ENCODE measurements around the gene SAV1. TPM values are rescaled to one million over a fixed set of nuclear protein-coding genes. Genes with fewer than 3 reads are reported as not detected.

SAV1 gene
- total and polyA plus RNA-seq, 2 of the 13 experiments (the other 11 are each of a cell fraction or from before 2014, with no cell fraction given), result 7.3 to 8.2 TPM

DNA sequence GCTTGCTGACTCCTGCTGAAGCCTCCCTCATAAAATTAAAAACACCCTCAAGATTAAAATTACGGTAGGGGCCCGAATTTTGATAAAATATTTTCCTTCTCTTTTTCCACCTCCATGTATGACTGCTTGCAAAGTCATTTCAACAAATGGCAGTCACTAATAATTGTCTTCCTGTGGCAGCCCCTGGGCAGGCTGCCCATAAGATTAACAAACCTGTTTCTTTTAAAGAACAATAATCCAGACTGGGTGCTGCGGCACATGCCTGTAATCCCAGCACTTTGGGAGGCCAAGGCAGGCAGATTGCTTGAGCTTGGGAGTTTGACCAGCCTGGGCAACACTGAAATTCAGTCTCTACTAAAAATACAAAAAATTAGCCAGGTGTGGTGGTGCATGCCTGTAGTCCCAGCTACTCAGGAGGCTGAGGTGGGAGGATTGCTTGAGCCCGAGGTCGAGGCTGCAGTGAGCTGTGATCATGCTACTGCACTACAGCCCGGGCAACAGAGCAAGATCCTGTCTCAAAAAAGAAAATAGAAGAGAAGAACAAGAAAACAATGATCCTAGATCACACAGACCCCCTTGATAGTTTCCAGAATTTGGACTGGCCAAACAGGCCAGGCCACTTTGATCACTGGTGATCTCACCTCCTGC lies 8.7 kb downstream of the SAV1 start (continued):
- TF ChIP-seq, protein P1, sequence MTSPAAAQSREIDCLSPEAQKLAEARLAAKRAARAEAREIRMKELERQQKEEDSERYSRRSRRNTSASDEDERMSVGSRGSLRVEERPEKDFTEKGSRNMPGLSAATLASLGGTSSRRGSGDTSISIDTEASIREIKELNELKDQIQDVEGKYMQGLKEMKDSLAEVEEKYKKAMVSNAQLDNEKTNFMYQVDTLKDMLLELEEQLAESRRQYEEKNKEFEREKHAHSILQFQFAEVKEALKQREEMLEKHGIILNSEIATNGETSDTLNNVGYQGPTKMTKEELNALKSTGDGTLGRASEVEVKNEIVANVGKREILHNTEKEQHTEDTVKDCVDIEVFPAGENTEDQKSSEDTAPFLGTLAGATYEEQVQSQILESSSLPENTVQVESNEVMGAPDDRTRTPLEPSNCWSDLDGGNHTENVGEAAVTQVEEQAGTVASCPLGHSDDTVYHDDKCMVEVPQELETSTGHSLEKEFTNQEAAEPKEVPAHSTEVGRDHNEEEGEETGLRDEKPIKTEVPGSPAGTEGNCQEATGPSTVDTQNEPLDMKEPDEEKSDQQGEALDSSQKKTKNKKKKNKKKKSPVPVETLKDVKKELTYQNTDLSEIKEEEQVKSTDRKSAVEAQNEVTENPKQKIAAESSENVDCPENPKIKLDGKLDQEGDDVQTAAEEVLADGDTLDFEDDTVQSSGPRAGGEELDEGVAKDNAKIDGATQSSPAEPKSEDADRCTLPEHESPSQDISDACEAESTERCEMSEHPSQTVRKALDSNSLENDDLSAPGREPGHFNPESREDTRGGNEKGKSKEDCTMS (CRISPR knock-in tag; conservative IDR thresholded peaks at IDR 0.05), result no peak
- TF ChIP-seq YY1 (IDR thresholded peaks at IDR 0.05; ENCODE audit: insufficient read depth, insufficient replicate concordance, low read depth, low read length), result no peak
- TF ChIP-seq, protein P2, sequence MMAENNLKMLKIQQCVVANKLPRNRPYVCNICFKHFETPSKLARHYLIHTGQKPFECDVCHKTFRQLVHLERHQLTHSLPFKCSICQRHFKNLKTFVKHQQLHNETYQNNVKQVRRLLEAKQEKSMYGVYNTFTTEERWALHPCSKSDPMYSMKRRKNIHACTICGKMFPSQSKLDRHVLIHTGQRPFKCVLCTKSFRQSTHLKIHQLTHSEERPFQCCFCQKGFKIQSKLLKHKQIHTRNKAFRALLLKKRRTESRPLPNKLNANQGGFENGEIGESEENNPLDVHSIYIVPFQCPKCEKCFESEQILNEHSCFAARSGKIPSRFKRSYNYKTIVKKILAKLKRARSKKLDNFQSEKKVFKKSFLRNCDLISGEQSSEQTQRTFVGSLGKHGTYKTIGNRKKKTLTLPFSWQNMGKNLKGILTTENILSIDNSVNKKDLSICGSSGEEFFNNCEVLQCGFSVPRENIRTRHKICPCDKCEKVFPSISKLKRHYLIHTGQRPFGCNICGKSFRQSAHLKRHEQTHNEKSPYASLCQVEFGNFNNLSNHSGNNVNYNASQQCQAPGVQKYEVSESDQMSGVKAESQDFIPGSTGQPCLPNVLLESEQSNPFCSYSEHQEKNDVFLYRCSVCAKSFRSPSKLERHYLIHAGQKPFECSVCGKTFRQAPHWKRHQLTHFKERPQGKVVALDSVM (CRISPR knock-in tag; IDR thresholded peaks at IDR 0.05), result no peak

- H3K79me2 ChIP-seq (ENCODE audit: insufficient read depth, low read length), result peaks cover 8% of the 10 kb centered on the region
- no TSS peak for BruUV-seq (replicated peaks)
- CTCF ChIA-PET (ENCODE audit: low intra/inter-chr PET ratio, low total read pairs), result no interaction called here
- no peak for FAIRE-seq
- intact Hi-C loops (cut with micrococcal nuclease; ENCODE audit: unreplicated experiment), result no loop called here
- in situ Hi-C loops (cut with HindIII; ENCODE audit: extremely low pct_ligation_motif_present, low pct_unique_long_range_greater_than_20kb), result no loop called here
- no peak overlapping the region for H2AFZ ChIP-seq (ENCODE audit: low read length)
- DNase-seq (ENCODE audit: low spot score), result no peak
- H3K27ac ChIP-seq (ENCODE audit: extremely low read length, insufficient read depth, low read length), result no peak overlapping the region
- no peaks in the 10 kb centered on the region for H3K9me3 ChIP-seq (ENCODE audit: low read length)
- POLR2A ChIA-PET, result interaction anchor here (1.5 kb wide), 2 partner anchors 8 to 10 kb away, joined by 4 to 6 read pairs; partner anchors contain the start of gene SAV1
- no peak overlapping the region for H3K9ac ChIP-seq (ENCODE audit: insufficient read depth, low read depth, low read length)
- H3K4me1 ChIP-seq (ENCODE audit: insufficient read depth, low read length), result peaks cover 13% of the 10 kb centered on the region
- H3K4me3 ChIP-seq (replicated peaks in 1 of 3; ENCODE audit: insufficient read depth in 1 of 3, low read depth in 2 of 3, low read length in 3 of 3), result no peak overlapping the region
- no peak for ATAC-seq
- H3K4me2 ChIP-seq (ENCODE audit: low read depth, low read length), result no peak overlapping the region
- no peaks in the 10 kb centered on the region for H4K20me1 ChIP-seq (ENCODE audit: insufficient read depth, low read length)
- H3K36me3 ChIP-seq (replicated peaks in 1 of 2; ENCODE audit: control insufficient read depth in 1 of 2, insufficient read depth in 2 of 2, low read length in 2 of 2), result peaks cover 0 to 10% of the 10 kb centered on the region in 2 experiments; a peak in 1 of 5 replicates
- H3K27me3 ChIP-seq (ENCODE audit: control insufficient read depth in 1 of 2, insufficient read depth in 2 of 2, low read length in 2 of 2), result no peaks in the 10 kb centered on the region
- WGBS (ENCODE audit: low lambda C conversion rate), result 67% methylated on average over 6 of the region's 6 CpGs
- TF ChIP-seq CC2D1A (CRISPR knock-in tag; IDR thresholded peaks at IDR 0.05) (no peak), SSRP1 (CRISPR knock-in tag; IDR thresholded peaks at IDR 0.05) (no peak), BORCS8-MEF2B (CRISPR knock-in tag; IDR thresholded peaks at IDR 0.05) (no peak), ZSCAN20 (CRISPR knock-in tag; IDR thresholded peaks at IDR 0.05; ENCODE audit: borderline replicate concordance) (no peak), ZNF354B (CRISPR knock-in tag; IDR thresholded peaks at IDR 0.05) (no peak), FOXA1 (IDR thresholded peaks at IDR 0.05) (no peak), FOXA1 (CRISPR knock-in tag; IDR thresholded peaks at IDR 0.05) (no peak), ZNF263 (CRISPR knock-in tag; IDR thresholded peaks at IDR 0.05) (no peak), ZNF160 (CRISPR knock-in tag; IDR thresholded peaks at IDR 0.05) (no peak), ZNF562 (CRISPR knock-in tag; IDR thresholded peaks at IDR 0.05; ENCODE audit: borderline replicate concordance) (no peak)
- TF ChIP-seq, protein P3, sequence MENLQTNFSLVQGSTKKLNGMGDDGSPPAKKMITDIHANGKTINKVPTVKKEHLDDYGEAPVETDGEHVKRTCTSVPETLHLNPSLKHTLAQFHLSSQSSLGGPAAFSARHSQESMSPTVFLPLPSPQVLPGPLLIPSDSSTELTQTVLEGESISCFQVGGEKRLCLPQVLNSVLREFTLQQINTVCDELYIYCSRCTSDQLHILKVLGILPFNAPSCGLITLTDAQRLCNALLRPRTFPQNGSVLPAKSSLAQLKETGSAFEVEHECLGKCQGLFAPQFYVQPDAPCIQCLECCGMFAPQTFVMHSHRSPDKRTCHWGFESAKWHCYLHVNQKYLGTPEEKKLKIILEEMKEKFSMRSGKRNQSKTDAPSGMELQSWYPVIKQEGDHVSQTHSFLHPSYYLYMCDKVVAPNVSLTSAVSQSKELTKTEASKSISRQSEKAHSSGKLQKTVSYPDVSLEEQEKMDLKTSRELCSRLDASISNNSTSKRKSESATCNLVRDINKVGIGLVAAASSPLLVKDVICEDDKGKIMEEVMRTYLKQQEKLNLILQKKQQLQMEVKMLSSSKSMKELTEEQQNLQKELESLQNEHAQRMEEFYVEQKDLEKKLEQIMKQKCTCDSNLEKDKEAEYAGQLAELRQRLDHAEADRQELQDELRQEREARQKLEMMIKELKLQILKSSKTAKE (CRISPR knock-in tag; IDR thresholded peaks at IDR 0.05; ENCODE audit: borderline replicate concordance), result no peak
- TF ChIP-seq, protein P4, sequence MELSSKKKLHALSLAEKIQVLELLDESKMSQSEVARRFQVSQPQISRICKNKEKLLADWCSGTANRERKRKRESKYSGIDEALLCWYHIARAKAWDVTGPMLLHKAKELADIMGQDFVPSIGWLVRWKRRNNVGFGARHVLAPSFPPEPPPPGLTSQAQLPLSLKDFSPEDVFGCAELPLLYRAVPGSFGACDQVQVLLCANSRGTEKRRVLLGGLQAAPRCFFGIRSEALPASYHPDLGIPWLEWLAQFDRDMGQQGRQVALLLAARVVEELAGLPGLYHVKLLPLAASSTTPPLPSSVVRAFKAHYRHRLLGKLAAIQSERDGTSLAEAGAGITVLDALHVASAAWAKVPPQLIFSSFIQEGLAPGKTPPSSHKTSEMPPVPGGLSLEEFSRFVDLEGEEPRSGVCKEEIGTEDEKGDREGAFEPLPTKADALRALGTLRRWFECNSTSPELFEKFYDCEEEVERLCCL (CRISPR knock-in tag; IDR thresholded peaks at IDR 0.05; ENCODE audit: borderline replicate concordance), result no peak
Observed at GRCh38 chr14:50658203-50658602, 9.9 kb downstream of the SAV1 start.
